ENCODE data around the gene NRBP1. TPM values are rescaled to one million over a fixed set of nuclear protein-coding genes. Genes with fewer than 3 reads are reported as not detected.
"Not testable (repeated sequence)": the region's sequence is repeated elsewhere in the genome, so short reads cannot be mapped to it uniquely, and the experiment has no call there.

The NRBP1 gene
- total RNA-seq, 1 donor from 2014 or later = 169 TPM

GRCh38 chr2:27421660-27422250 is 6.7 kb upstream of the NRBP1 start:
- no peak for DNase-seq (ENCODE audit: low read depth)

GRCh38 chr2:27422958-27423357 is 5.5 kb upstream of the NRBP1 start:
- no peak for DNase-seq (ENCODE audit: low read depth)

GRCh38 chr2:27425039-27425438 is 3.4 kb upstream of the NRBP1 start:
- DNase-seq (ENCODE audit: low read depth) = not testable (repeated sequence)

- DNase-seq (ENCODE audit: low read depth) = no peak
These were observed 593 bp upstream of the NRBP1 start for GRCh38 chr2:27427863-27428212.

- peak; percentile 82 for DNase-seq (ENCODE audit: low read depth)
These were observed 629 bp downstream of the NRBP1 start for GRCh38 chr2:27428978-27429541.

- peak; percentile 40 for DNase-seq (ENCODE audit: low read depth)
These were observed 3.0 kb downstream of the NRBP1 start for GRCh38 chr2:27431395-27431794.

GRCh38 chr2:27435628-27436027 is 7.2 kb downstream of the NRBP1 start:
- DNase-seq (ENCODE audit: low read depth) = no peak

- DNase-seq (ENCODE audit: low read depth) = no peak
These were observed 12.9 kb downstream of the NRBP1 start for GRCh38 chr2:27441226-27441926.

GRCh38 chr2:27441958-27442919 is 13.8 kb downstream of the NRBP1 start, which contains the start of gene KRTCAP3:
KRTCAP3 (plus strand) TSS chr2:27442381; CDS start chr2:27442413, 32 bp downstream.
- no peak for DNase-seq (ENCODE audit: low read depth)

- peak; percentile 35 for DNase-seq (ENCODE audit: low read depth)
These were observed 14.5 kb downstream of the NRBP1 start for GRCh38 chr2:27442920-27443282.

GRCh38 chr2:27445155-27445554 is 16.7 kb downstream of the NRBP1 start:
- DNase-seq (ENCODE audit: low read depth) = no peak

GRCh38 chr2:27445615-27446014 is 17.2 kb downstream of the NRBP1 start:
- DNase-seq (ENCODE audit: low read depth) = no peak

- DNase-seq (ENCODE audit: low read depth) = no peak
These were observed 17.6 kb downstream of the NRBP1 start for GRCh38 chr2:27446057-27446456.

GRCh38 chr2:27448381-27448780 is 19.9 kb downstream of the NRBP1 start:
- DNase-seq (ENCODE audit: low read depth) = no peak

- DNase-seq (ENCODE audit: low read depth) = no peak
These were observed 22.7 kb downstream of the NRBP1 start for GRCh38 chr2:27451095-27451494.

- DNase-seq (ENCODE audit: low read depth) = no peak
These were observed 25.5 kb downstream of the NRBP1 start for GRCh38 chr2:27453968-27454367.

- no peak for DNase-seq (ENCODE audit: low read depth)
These were observed 32.7 kb downstream of the NRBP1 start for GRCh38 chr2:27461118-27461517.

- no peak for DNase-seq (ENCODE audit: low read depth)
These were observed 36.0 kb downstream of the NRBP1 start for GRCh38 chr2:27464443-27464842.

GRCh38 chr2:27471961-27472360 is 43.5 kb downstream of the NRBP1 start:
- DNase-seq (ENCODE audit: low read depth) = no peak

- no peak for DNase-seq (ENCODE audit: low read depth)
These were observed 57.1 kb downstream of the NRBP1 start for GRCh38 chr2:27485496-27485895.

- DNase-seq (ENCODE audit: low read depth) = no peak
These were observed 60.7 kb downstream of the NRBP1 start for GRCh38 chr2:27489118-27489497.

Measured in myocyte (in vitro differentiated cells).